Muscle of back (tissue), 11 donors: ENCODE data around the gene ARHGEF7. TPM values are rescaled to one million over a fixed set of nuclear protein-coding genes. Genes with fewer than 3 reads are reported as not detected.
A peak's percentile ranks its signal among the peaks of the same experiment; 100 is the strongest.

Experiments
- DNase-seq, 3 donors: peaks; one replicate each; pipeline versions ENCODE4 v3.0.0 to v3.0.0-alpha.2; 2013
- polyA plus RNA-seq, 10 donors: library from polyadenylated mRNA; unstranded; fragments of 120-200 nt; gene quantifications; one replicate each; pipeline ENCODE4 v1.2.1, GENCODE V29; 2013; ENCODE audit not compliant: insufficient read length in 10 of 10

ARHGEF7 gene
- polyA plus RNA-seq, 10 donors = 54.3 to 90.5 (median 73.8) TPM

GRCh38 chr13:111095911-111096501, 19.1 kb upstream of the ARHGEF7 start:
- DNase-seq = no peak

- DNase-seq = no peak
Observed at GRCh38 chr13:111099290-111099689, 15.8 kb upstream of the ARHGEF7 start.

- no peak for DNase-seq
Observed at GRCh38 chr13:111110054-111110453, 5.1 kb upstream of the ARHGEF7 start.

- no peak for DNase-seq
Observed at GRCh38 chr13:111111376-111111937, 3.7 kb upstream of the ARHGEF7 start.

- DNase-seq = no peak
Observed at GRCh38 chr13:111112196-111112595, 2.9 kb upstream of the ARHGEF7 start.

GRCh38 chr13:111114362-111115060, 599 bp upstream of the ARHGEF7 start:
- DNase-seq = peak in 2 of 3 donors; percentile 72 to 86

- peak; percentile 77 to 90 (median 81) for DNase-seq
Observed at GRCh38 chr13:111115965-111116521, 933 bp downstream of the ARHGEF7 start.

- DNase-seq = peak in 2 of 3 donors; percentile 40 to 74
Observed at GRCh38 chr13:111116856-111117255, 1.7 kb downstream of the ARHGEF7 start.

- peak in 1 of 3 donors; percentile 61 for DNase-seq
Observed at GRCh38 chr13:111117289-111117688, 2.2 kb downstream of the ARHGEF7 start.

- peak in 2 of 3 donors; percentile 44 to 75 for DNase-seq
Observed at GRCh38 chr13:111117961-111118360, 2.9 kb downstream of the ARHGEF7 start.

GRCh38 chr13:111118898-111119607, 3.9 kb downstream of the ARHGEF7 start:
- DNase-seq = no peak

GRCh38 chr13:111119966-111120365, 4.9 kb downstream of the ARHGEF7 start:
- DNase-seq = no peak

GRCh38 chr13:111120422-111120821, 5.3 kb downstream of the ARHGEF7 start:
- peak in 1 of 3 donors; percentile 35 for DNase-seq

GRCh38 chr13:111120913-111121312, 5.8 kb downstream of the ARHGEF7 start:
- DNase-seq = no peak

GRCh38 chr13:111121506-111121905, 6.4 kb downstream of the ARHGEF7 start:
- DNase-seq = peak in 1 of 3 donors; percentile 34

- peak; percentile 72 to 85 (median 72) for DNase-seq
Observed at GRCh38 chr13:111122056-111122455, 6.9 kb downstream of the ARHGEF7 start.

GRCh38 chr13:111122631-111123030, 7.5 kb downstream of the ARHGEF7 start:
- DNase-seq = no peak

GRCh38 chr13:111123221-111123620, 8.1 kb downstream of the ARHGEF7 start:
- DNase-seq = no peak

GRCh38 chr13:111123649-111124048, 8.5 kb downstream of the ARHGEF7 start:
- no peak for DNase-seq

GRCh38 chr13:111126509-111126908, 11.4 kb downstream of the ARHGEF7 start:
- DNase-seq = no peak

GRCh38 chr13:111129465-111130115, 14.5 kb downstream of the ARHGEF7 start:
- no peak for DNase-seq

- no peak for DNase-seq
Observed at GRCh38 chr13:111130116-111130508, 15.0 kb downstream of the ARHGEF7 start.
